Hindlimb muscle (tissue), 1 donor: ENCODE measurements around the gene FKRP. TPM values are rescaled to one million over a fixed set of nuclear protein-coding genes. Genes with fewer than 3 reads are reported as not detected.
"Not testable (repeated sequence)": the region's sequence is repeated elsewhere in the genome, so short reads cannot be mapped to it uniquely, and the experiment has no call there.

ENCODE experiments used
- DNase-seq: peaks from one replicate; pipeline ENCODE4 v3.0.0-alpha.2; 2013
- polyA plus RNA-seq: library from polyadenylated mRNA; unstranded; fragments of 120-200 nt; gene quantifications from one replicate; pipeline ENCODE4 v1.2.1, GENCODE V29; 2013; ENCODE audit not compliant: insufficient read length

The FKRP gene
- polyA plus RNA-seq, 1 donor = 20.3 TPM

DNA sequence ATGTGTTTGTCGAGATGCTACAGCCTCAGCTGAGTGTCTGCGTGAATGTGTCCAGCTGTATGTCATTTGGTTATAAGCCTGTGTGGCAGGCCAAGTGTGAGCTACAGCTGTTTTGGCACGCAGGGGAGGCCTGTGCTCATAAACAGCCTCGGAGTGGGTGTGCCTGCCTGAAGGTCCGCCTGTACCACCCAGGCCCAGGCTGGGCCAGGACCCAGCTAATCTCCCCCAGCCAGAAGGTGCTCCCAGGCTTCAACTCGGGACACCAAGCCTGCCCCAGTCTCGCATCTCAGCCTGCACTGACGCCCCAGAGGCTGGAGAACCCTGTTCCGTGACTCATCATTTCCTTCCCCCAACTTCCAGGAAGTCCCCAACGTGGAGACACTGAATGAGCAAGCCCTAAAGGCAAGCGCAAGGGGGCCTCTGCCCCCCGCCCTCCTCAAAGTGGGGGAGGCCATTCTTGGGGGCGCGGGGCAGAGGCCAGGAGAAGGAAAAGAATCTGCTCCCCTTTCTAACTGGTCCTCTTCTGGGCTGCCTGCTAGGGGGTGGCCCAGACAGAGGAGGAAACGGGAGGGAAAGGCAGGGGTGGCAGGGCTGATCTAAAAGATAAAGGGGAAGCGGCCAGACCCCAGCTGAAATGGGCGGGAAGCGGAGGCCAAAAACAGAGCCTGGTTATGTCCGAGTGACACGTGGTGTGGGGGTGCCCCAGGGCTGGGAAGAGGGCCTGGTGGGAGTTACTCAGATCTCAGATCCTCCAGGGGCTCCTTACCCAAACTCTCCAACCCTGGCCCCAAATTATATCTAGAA lies 40.6 kb downstream of the FKRP start:
- peak; percentile 80 for DNase-seq

GRCh38 chr19:46787040-46787330 lies 41.1 kb downstream of the FKRP start:
- DNase-seq = no peak

- peak; percentile 51 for DNase-seq
Observed at GRCh38 chr19:46787331-46788261, 41.7 kb downstream of the FKRP start.

- DNase-seq = peak; percentile 88
Observed at GRCh38 chr19:46788262-46788967, 42.6 kb downstream of the FKRP start, which contains the start of gene SLC1A5. Gene SLC1A5, minus strand, starts transcription at chr19:46788594. Its CDS starts 629 bp downstream, at chr19:46787965.

DNA sequence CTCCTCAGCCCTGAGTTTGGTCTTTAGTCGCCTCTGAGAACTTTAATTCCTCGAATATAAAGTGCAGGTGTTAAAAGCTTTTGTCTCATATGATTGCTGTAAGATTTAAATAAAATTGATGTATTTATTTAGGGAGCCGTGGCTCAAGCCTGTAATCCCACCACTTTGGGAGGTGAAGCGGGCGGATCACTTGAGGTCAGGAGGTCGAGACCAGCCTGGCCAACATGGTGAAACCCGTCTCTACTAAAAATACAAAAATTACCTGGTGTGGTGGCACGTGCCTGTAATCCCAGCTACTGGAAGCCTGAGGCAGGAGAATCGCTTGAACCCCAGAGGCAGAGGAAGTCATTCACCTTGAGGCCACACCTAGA lies 43.1 kb downstream of the FKRP start:
- no peak for DNase-seq

- DNase-seq = no peak
Observed at GRCh38 chr19:46789371-46789770, 43.5 kb downstream of the FKRP start.

- no peak for DNase-seq
Observed at GRCh38 chr19:46791944-46792343, 46.1 kb downstream of the FKRP start.

- no peak for DNase-seq
Observed at GRCh38 chr19:46797881-46798280, 52.0 kb downstream of the FKRP start.

DNA sequence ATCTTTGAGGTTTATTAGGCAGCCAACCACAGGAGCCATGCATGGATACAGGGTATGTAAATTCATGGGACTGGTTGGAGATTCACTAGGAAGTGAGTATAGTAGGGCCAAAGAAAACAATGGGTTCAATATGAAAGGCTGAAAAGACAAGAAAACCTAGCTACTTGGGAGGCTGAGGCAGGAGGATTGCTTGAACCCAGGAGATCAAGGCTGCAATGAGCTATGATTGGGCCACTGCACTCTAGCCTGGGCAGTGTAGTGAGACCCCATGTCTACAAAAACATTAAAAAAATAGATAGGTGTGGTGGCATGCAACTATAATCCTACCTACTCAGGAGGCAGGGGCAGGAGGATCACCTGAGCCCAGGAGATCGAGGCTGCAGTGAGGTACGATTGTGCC lies 52.9 kb downstream of the FKRP start:
- DNase-seq = no peak

- DNase-seq = no peak
Observed at GRCh38 chr19:46802152-46802551, 56.3 kb downstream of the FKRP start.

DNA sequence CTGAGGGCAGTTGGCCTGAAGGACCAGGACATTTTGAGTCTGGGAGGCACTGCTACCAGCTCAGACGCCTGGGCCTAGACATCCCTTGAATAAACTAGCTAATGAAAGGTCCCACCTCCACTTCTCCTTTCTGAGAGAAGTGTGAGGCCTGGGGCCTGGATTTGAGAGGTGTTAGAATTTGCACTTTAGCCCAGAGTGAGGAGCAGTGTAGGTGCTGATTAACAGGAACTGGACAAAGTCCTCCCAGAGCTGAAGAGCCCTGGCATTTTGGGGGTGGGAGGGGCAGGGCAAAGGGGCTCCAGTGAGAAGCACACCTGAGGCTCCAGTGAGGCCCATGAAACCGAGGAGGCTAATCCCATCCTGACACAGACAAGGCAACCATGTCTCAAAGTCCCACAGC lies 57.7 kb downstream of the FKRP start:
- no peak for DNase-seq

DNA sequence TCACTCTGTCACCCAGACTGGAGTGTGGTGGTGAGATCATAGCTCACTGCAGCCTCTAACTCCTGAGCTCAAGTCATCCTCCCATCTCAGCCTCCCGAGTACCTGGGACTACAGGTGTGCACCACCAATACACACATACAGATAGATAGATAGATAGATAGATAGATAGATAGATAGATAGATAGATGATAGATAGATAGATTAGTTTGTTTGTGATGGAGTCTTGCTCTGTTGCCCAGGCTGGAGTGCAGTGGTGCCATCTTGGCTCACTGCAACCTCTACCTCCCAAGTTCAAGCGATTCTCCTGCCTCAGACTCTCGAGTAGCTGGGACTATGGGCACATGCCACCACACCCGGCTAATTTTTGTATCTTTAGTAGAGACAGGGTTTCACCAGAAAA lies 58.6 kb downstream of the FKRP start:
- DNase-seq = not testable (repeated sequence)

DNA sequence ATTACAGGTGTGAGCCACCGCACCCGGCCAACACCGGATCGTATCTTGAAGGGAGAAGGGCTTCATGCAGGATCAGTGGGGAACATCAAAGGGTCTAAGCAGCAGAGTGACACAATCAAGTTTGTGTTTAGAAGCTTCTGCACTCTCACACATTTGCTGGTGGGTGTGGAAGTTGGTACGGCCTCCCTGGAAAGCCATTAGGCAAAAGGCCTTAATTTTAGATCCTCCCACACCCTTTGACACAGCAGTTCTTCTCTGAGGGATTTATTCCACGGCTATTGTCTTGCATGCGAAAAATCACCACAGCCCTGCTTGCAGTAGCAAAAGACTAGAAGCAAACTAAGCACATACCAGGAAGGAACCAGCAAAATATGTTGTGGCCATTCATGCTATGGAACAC lies 60.8 kb downstream of the FKRP start:
- DNase-seq = no peak

Other genes with a start within 250 kb of the FKRP start
- 213 TPM for gene CALM3, start 144.7 kb upstream of the FKRP start, polyA plus RNA-seq
- 2.3 TPM for gene PTGIR, start 121.0 kb upstream of the FKRP start, polyA plus RNA-seq
- not detected for gene GNG8, start 109.9 kb upstream of the FKRP start, polyA plus RNA-seq
- 13.0 TPM for gene DACT3, start 84.9 kb upstream of the FKRP start, polyA plus RNA-seq
- gene PRKD2, start 28.9 kb upstream of the FKRP start, polyA plus RNA-seq = 20.7 TPM
- gene STRN4, start 393 bp downstream of the FKRP start, polyA plus RNA-seq = 54.8 TPM
- 22.7 TPM for gene SLC1A5, start 42.5 kb downstream of the FKRP start, polyA plus RNA-seq
- 61.2 TPM for gene AP2S1, start 104.8 kb downstream of the FKRP start, polyA plus RNA-seq
- 38.4 TPM for gene ARHGAP35, start 114.9 kb downstream of the FKRP start, polyA plus RNA-seq